RWPE1 (cell line): Measurements from ENCODE around the gene MAP3K10.
"Not testable (repeated sequence)": the region's sequence is repeated elsewhere in the genome, so short reads cannot be mapped to it uniquely, and the experiment has no call there.

Experiments used
- CTCF ChIA-PET: fragments of 350-600 bp; sonication (Branson Sonifier 250); formaldehyde crosslinking; extraction: SDS; loops from one replicate; lab custom pipeline; 2021; lab: Yijun Ruan, JAX
- POLR2A ChIA-PET: fragments of 400-600 bp; formaldehyde crosslinking; extraction: SDS; loops from one replicate; lab custom pipeline; 2020; ENCODE audit warnings: antibody characterized with exemption; ENCODE audit not compliant: low non-redundant PET; lab: Yijun Ruan, JAX
- DNase-seq: peaks from one replicate; pipeline ENCODE4 v3.0.0; 2012; ENCODE audit warnings: low spot score
- H3K27ac ChIP-seq: fragments of 450-650 bp; 2 replicates; pipeline ENCODE4 v1.5.1; 2017
- CTCF ChIP-seq: fragments of 450-650 bp; conservative IDR thresholded peaks from 2 replicates; pipeline ENCODE4 v1.5.1; 2017; ENCODE audit warnings: low read depth, mild to moderate bottlenecking

The MAP3K10 gene

GRCh38 chr19:40157059-40157458 lies 34.2 kb upstream of the MAP3K10 start:
- no peak for TF ChIP-seq CTCF
- no peak for DNase-seq
- ChIA-PET CTCF (interaction anchor here (0.6 kb wide), 2 partner anchors 17 to 129 kb away, joined by 3 read pairs; no protein-coding TSS in a partner anchor), POLR2A (interaction anchor here (0.7 kb wide), 1 partner anchor 27 kb away, joined by 4 read pairs; no protein-coding TSS in a partner anchor)
- no peak overlapping the region for H3K27ac ChIP-seq

GRCh38 chr19:40159744-40160143 lies 31.5 kb upstream of the MAP3K10 start:
- POLR2A ChIA-PET: no interaction called here
- no peak for DNase-seq
- TF ChIP-seq CTCF: no peak
- no peak overlapping the region for H3K27ac ChIP-seq
- CTCF ChIA-PET: interaction anchor here (2.6 kb wide), 1 partner anchor 20 kb away, joined by 6 read pairs; no protein-coding TSS in a partner anchor

GRCh38 chr19:40162104-40162503 lies 29.1 kb upstream of the MAP3K10 start:
- POLR2A ChIA-PET: no interaction called here
- no peak for DNase-seq
- CTCF ChIA-PET: interaction anchor here (0.6 to 2.6 kb wide), 2 partner anchors 22 to 317 kb away, joined by 3 to 6 read pairs; no protein-coding TSS in a partner anchor
- no peak overlapping the region for H3K27ac ChIP-seq
- no peak for TF ChIP-seq CTCF

GRCh38 chr19:40163541-40164129 lies 27.6 kb upstream of the MAP3K10 start:
- no peak for TF ChIP-seq CTCF
- CTCF ChIA-PET: no interaction called here
- POLR2A ChIA-PET: no interaction called here
- no peak overlapping the region for H3K27ac ChIP-seq
- DNase-seq: no peak

- DNase-seq: no peak
- no peak overlapping the region for H3K27ac ChIP-seq
- POLR2A ChIA-PET: interaction anchor here (0.6 kb wide), 1 partner anchor 469 kb away, joined by 5 read pairs; no protein-coding TSS in a partner anchor
- CTCF ChIA-PET: interaction anchor here (0.5 to 0.9 kb wide), 4 partner anchors 10 to 397 kb away, joined by 3 read pairs; no protein-coding TSS in a partner anchor
- TF ChIP-seq CTCF: peak; percentile 47
These were observed 25.8 kb upstream of the MAP3K10 start for GRCh38 chr19:40165362-40165937.

GRCh38 chr19:40169482-40170302 lies 21.5 kb upstream of the MAP3K10 start:
- DNase-seq, H3K27ac ChIP-seq, POLR2A ChIA-PET: not testable (repeated sequence)
- CTCF ChIA-PET: interaction anchor here (0.6 kb wide), 2 partner anchors 172 to 1605 kb away, joined by 3 to 4 read pairs; no protein-coding TSS in a partner anchor

- CTCF ChIA-PET: interaction anchor here (0.6 kb wide), 2 partner anchors 171 to 1604 kb away, joined by 3 to 4 read pairs; no protein-coding TSS in a partner anchor
- H3K27ac ChIP-seq: peak overlapping the region; percentile 29; the same call in 1 of the 2 replicates
- POLR2A ChIA-PET, DNase-seq: not testable (repeated sequence)
These were observed 20.8 kb upstream of the MAP3K10 start for GRCh38 chr19:40170303-40170989.

GRCh38 chr19:40171293-40171692 lies 19.9 kb upstream of the MAP3K10 start:
- H3K27ac ChIP-seq: peak overlapping the region; percentile 29; the same call in 1 of the 2 replicates
- POLR2A ChIA-PET, DNase-seq, CTCF ChIA-PET: not testable (repeated sequence)
